IPS DF 19.7 (cell line): ENCODE measurements around the gene PTPRN2.
"Not testable (repeated sequence)": the region's sequence is repeated elsewhere in the genome, so short reads cannot be mapped to it uniquely, and the experiment has no call there.

ENCODE experiments used
- DNase-seq: peaks from one replicate; pipeline ENCODE4 v3.0.0-alpha.2; 2013; ENCODE audit warnings: low read depth, low spot score

The PTPRN2 gene

DNA sequence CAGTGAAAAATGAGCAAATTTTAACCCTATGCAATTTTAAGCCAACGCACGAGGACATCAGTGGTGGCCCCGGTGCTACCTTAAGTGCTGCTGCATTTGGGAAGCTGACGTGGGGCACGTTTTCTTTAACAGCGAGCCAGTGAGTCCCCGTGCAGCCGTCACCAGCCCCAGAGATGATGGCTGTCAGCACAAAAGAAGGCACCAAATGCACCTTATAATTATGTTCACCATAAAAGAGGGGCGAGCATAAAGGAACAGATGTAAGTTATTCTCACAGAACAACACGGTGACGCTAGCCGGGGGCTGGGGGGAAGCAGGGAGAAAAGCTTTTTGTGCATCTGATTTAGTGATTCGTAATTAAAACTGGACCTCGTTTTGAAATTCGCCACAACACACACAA lies 990.7 kb downstream of the PTPRN2 start:
- DNase-seq, result no peak

DNA sequence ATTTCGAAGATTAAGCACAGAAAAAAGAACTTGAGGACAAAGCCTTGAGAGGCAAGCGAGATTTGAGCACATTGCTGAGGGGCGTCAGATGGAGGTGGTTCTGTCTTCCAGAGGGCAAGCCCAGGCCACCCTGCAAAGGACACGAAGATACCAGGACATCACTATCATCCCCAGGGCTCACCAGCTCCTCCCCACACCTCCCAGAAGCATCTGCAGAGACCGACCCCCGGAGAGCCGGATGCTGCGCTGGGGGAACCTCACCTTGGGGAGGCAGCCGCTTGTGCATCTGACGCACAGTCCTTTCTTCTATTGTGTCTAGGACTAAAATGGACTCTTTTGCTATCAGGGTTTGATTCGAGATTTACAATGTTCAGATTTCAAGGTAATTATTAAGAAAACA lies 991.2 kb downstream of the PTPRN2 start:
- no peak for DNase-seq

DNA sequence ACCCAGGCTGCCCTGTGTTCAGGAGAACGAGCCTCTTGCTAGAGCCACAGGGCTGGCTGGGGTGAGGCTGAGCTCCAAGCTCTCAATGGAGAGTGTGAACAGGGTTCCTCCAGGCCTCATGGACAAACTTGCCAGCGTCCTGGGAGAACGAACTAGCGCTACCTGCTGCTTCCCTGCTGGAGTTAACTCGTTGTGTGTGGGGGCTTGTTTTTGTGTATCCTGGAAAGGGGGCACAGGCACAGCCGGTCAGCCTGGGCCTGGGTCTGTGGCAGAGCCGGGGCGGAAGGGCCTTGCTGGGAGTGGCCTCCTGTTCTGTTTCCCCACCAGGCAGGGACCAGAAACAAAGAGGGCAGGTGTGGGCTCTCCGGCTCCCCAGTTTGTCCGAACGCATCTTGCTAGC lies 991.6 kb downstream of the PTPRN2 start:
- no peak for DNase-seq

DNA sequence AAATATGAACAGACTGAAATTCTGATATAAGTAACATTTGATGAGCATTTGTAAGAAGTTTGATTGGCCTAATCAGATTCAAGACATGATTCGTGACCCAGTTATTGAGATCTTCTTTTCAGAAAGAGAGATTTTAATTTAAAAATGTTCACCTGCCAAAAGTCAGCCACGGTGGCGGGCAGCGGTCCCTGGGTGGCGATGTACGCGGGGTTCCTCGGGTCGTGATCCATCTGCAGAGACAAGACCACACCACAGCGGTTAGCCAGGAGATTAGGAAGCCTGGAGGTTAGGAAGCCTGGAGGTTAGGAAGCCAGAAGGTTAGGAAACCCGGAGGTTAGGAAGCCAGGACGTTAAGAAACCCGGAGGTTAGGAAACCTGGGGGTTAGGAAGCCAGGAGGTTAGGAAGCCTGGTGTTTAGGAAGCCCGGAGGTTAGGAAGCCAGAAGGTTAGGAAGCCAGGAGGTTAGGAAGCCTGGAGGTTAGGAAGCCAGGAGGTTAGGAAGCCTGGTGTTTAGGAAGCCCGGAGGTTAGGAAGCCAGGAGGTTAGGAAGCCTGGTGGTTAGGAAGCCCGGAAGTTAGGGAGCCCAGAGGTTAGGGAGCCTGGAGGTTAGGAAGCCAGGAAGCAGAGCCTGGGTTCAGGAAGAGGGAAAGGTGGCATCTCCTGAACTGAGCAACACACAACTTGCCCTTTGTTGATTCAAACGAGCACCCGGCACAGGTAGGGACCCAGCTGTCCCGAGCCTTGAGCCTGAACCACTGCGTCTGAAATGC lies 992.4 kb downstream of the PTPRN2 start:
- no peak for DNase-seq

DNA sequence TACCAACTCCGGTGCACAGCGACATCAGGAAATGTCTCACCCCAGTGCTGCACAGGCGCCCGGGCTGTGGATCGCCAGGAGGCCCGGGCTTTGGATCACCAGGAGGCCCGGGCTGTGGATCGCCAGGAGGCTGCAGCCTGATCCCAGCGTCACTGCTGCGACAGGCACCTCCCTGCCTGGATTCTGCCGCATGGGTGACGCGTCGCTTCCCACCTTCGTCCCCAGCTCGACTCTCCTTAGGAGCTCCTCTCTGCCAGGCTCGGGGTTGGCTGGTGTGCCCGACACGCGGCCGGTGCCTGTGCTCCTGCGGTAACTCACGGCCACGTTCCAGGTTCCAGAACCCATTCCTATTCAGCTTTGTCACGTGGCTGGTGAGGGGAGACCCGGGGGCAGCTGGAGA lies 993.3 kb downstream of the PTPRN2 start:
- no peak for DNase-seq

DNA sequence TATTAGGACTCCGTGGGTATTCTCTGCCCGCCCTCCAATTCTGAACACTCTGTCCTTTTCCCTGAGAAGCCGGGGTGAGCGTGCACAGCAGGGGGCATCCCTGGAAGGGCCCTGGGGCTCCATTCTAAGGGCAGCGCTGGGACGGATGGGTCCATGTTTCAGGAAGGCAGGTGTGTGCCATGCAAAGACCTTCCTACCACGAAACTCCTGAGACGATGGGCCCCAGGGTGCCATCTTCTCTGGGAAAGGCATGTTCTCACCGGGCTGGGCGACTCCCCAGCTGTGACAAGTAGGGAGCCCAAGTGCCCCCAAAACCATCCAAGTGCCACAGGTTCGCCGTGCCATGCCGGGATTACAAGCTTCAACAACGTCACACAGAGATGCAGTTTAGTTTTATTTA lies 994.1 kb downstream of the PTPRN2 start:
- DNase-seq, result no peak

DNA sequence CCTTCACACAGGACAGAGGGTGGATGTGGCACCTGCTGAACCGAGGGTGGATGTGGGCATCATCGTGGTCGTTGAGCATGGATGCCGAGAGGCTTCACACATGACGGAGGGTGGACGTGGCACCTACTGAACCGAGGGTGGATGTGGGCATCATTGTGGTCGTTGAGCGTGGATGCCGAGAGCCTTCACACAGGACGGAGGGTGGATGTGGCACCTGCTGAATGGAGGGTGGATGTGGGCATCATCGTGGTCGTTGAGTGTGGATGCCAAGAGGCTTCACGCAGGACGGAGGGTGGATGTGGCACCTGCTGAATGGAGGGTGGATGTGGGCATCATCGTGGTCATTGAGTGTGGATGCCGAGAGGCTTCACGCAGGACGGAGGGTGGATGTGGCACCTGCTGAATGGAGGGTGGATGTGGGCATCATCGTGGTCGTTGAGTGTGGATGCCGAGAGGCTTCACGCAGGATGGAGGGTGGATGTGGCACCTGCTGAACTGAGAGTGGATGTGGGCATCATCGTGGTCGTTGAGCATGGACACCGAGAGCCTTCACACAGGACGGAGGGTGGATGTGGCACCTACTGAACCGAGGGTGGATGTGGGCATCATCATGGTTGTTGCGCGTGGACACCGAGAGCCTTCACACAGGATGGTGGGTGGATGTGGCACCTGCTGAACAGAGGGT lies 994.8 kb downstream of the PTPRN2 start:
- not testable (repeated sequence) for DNase-seq

DNA sequence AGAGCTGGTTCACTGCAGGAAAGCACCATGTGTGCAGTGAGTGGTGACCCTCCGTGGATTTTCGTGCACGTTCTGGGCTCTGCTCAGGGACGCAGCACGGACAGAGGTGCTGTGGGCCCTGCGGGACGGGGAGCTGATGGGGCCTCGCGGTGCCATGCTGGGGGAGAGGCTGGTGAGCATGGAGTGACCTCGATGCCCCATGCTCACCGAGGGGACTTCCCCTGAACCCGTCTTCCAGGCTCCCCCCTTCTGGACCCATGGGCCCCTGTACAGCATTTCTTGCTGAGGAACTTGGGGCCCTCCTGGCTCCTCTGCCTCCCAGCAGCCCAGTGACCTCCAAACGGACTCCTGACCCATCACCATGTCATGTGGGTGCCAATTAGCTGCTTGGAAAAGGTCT lies 997.1 kb downstream of the PTPRN2 start:
- no peak for DNase-seq

DNA sequence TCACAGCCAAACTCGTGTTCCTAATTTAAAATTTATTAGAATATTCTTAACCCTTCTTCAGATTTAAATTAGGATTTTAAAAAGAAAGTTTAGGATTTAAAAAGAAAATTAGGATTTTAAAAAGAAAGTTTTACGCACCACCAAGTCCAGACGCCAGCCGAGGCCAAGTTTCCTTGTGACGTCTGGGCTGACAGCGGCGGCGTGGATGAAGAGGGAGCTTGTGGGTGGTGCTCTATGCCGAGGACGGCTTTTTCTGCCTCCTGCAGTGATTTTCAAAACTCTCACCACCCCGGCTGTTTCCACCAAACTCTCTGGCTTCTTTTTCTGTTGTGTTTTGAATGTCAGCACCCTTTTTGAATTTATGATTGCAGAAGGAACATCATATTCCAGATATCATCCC lies 997.9 kb downstream of the PTPRN2 start:
- DNase-seq, result no peak

DNA sequence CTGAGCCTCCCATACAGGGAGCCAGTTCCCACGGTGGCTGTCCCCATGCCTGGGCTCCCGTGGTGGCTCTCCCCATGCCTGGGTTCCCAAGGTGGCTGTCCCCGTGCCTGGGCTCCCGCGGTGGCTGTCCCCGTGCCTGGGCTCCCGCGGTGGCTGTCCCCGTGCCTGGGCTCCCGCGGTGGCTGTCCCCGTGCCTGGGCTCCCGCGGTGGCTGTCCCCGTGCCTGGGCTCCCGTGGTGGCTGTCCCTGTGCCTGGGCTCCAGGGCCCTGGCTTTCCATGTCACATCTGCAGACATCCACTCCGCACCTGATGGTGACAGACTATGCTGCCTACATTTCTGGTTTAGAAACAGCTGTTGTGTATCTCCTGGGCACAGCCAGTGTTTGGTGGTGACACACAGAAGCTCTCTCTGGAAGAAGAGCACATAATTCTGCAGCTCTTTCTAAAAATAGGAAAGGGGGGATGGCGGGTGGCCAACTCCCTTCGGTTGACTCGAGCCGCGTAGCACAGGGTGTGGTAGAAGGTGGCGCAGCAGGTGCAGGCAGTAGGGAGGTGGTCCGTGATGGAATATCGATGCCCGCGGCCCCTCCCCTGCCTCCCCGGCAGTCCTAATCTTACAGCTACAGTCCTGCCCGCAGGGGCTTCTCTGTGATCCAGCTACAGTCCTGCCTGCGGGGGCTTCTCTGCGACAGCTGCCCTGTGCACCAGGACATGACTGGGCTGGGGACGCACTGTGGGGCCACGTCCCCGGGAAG lies 999.6 kb downstream of the PTPRN2 start:
- no peak for DNase-seq

DNA sequence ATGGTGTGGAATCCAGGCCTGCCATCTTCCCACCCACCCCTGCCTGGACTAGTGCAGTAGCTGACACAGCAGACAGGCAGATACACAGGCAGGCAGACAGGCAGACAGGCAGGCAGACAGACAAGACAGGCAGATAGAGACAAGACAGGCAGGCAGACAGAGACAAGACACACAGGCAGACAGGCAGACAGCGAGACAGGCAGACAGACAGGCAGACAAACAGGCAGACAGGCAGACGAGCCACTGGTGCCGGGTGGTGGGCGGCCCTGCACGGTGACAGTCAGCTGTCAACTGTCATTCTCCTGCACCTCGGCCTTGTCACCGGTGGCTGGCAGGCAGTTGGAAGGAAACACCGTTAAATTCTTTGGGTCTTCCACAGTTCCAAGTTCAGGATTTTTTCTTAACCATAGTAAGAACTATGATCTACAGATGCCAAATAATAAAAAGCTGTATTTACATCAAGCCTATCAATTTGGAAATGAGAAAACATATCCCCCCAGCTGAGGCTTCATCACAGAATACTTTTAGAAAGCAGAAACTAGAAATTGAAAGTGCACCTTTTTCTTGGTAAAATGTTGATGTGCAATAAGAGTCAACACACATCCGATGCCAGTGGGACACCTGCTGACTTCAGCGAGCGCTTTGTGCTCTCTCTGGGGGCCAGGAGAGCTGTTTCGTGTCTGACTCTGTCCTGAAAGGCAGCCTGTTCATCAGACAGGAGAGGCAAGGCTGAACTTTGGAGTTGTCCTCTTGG lies 1000.4 kb downstream of the PTPRN2 start:
- no peak for DNase-seq

DNA sequence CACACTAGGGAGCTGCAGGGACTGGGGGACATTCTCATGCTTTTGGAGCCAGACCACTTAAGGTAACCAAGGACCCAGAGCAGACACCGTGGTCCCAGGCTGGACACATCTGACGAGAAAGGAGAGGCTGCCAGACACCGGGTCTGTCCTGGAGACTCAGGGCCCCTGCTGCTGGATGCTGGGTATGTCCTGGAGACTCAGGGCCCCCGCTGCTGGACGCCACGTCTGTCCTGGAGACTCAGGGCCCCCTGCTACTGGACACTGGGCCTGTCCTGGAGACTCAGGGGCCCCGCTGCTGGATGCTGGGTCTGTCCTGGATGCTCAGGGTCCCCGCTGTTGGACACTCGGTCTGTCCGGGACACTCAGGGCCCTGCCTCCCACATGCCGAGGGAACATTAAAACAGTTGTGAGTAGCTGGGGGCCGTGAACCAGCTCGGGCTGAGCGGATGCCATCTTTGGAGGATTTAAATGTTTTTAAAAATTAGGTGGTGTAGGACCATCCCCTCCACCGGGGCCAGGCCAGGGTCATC lies 1001.1 kb downstream of the PTPRN2 start:
- DNase-seq, result no peak

DNA sequence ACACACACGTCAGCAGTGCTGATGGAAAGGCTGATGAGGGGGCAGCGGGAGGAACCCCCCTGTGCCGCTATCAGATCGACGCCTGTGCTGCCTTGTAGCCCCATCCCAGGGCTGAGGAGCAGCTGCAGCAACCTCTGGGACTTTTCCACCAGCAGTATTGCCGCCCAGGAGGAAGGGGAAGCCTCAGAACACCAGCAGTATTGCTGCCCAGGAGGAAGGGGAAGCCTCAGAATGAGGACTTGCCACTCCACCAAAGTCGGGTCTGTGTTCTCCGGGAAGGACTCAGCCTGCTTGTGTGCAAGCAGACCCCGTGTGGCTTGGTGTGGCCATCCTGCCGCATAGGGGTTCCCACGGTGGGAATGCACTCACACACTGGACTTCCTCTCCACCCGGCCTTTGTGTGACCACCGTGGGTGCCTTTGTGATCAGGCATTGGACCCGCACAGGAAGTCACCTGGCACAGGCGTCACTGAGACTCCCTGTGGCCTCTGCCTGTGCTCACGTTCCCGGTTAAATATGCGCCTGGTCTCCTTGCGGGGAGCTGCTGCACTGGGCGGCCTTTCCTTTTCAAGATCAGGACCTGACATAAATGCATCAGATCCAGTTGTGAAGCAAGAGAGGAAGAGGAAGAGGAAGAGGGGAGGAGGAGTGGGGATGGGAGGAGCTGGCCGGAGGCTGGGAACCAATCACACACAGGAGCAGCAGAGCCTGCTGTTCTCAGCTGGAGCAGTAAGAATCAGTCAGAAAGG lies 1002.3 kb downstream of the PTPRN2 start:
- DNase-seq, result no peak

DNA sequence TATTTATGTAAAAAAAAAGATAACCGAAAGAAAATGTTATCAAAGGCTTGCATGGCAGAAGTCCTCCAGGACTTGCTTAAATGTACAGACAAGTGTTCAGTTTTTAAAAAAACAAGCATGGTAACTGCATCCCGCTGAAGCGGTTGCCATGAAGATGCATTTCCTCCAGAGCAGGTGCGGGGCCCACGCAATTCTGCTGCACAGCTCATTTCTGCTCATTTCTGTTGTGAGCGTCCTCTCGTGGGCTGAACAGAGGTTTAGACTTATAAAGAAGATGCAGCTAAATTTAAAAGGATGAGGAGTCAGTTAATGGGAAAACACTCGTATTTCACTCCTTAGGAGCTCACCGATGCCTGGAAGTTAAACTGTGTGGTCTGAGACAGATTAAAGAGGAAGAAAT lies 1003.2 kb downstream of the PTPRN2 start:
- no peak for DNase-seq

DNA sequence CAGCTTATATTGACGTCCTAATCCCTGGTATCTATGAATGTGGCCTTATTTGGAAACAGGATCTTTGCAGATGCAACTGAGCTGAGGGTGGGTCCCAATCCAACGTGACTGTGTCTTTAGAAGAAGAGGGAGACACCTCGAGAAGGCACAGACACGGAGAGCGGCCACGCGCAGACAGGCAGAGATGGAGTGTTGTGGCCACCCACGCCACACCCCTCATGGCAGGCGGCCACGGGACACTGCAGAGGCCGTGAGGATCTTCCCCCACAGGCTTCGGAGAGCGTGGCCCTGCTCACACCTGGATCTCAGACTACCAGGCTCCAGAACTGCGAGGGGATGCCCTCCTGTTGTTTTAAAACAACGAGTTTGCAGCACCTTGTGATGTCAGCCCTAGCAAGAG lies 1005.9 kb downstream of the PTPRN2 start:
- DNase-seq, result no peak

DNA sequence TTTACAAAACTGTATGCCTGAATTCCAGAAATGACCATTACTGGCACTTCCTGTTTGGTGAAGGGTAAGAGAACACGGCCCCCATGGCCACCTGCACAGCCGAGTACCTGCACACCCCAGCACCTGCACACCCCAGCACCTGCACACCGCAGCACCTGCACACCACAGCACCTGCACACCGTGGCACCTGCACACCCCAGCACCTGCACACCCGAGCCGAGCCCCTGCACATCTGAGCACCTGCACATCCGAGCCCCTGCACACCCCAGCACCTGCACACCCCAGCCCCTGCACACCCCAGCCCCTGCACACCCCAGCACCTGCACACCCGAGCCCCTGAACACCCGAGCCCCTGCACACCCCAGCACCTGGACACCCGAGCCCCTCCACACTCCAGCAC lies 1007.3 kb downstream of the PTPRN2 start:
- DNase-seq, result no peak

DNA sequence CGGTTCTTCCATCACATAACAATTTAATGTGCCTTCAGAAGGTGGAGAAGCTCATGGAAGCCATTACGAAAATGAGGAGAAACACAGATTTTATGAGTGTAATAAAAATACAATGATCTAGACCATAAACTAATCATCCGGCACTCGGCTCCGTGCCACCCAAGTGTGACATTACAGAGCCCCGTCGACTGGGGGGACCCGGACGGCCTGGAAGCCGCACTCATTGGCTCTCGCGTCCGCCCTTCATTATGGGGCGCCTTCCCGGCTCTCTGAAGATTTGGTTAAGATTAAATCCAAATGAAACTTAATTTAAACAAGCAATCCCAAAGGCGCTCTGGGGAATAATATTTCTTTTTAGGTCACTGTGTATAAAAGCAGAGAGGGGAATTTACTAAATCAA lies 1008.2 kb downstream of the PTPRN2 start:
- DNase-seq, result no peak

DNA sequence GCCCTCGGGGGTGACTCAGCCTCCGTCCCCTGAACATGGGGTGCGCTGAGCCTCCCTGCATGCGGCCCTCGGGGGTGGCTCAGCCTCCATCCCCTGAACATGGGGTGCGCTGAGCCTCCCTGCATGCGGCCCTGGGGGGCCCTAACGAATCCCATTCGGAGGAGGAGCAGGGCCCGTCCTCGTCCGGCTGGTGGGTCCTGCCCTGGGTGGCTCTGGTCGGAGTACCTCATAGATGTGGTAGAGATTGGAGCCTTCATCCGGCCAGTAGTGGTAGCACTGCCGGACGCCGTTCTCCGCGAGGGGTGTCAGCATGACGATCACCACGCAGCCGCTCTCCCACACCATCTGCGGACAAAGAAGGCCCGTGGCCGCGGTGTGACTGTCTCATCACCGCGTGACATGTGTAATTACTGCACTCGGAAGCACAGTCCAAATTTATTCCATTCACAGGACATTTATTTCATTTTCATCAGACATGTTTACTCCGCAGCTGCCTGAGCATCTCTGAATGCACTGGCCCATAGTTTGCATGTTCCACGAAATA lies 1009.8 kb downstream of the PTPRN2 start:
- DNase-seq, result no peak

DNA sequence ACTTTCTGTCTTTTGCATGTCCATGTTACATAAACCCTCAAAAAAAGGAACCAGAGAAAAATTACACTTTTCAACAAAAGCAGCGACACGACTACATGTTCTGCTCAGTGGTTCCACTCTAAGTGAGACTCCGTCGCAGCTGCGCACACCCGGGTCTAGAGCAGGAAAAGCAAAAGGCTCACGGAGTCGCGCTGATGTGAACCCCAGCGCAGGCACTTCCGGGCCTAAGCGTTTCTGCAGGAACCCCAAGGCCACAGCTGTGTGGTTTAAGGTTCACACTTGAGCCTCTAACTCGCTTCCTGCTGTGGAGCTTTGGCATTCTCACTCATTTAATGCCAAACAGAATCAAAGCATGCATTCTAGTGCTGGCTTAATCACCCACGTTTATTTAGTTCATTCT lies 1010.6 kb downstream of the PTPRN2 start:
- no peak for DNase-seq

DNA sequence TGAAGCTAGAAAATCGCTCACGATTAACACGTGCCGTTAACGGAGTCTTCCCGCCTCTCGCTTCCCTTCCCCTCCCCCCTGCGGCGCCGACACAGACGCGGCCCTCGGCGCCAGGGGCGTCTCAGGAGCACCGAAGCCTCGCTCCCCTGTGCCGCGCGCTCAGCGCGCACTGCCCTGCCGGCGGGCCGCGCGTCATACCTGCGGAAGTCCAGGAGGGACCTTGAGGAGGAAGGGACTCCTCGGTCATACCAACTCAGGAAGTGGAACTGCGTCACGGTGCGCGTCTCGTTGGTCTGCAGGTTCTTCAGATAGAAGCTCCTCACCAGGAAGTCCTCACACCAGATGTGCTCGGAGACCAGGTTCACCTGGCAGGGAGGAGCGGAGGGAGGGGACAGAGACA lies 1011.2 kb downstream of the PTPRN2 start:
- no peak for DNase-seq

DNA sequence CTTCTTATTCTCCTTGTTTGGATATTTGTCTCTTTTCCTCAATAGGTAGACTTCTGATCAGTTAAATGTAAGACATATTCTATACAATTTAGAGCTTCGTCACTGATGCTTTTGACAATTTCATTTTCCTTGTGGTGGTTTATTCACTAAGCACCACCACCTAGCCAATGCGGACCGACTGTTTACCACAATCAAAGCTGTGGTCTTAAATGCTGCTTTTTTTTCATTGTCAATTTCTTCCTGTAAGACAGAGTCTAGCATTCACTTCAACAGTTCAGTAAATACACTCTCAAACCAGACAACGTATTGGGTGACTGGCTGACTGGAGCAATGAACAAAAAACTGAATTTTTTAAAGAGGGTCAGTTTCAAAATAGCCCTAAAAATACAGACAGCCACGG lies 1011.8 kb downstream of the PTPRN2 start:
- no peak for DNase-seq
